GM12891 (cell line): ENCODE data around the gene CELSR3.

Experiments
- PAX5 ChIP-seq: IDR thresholded peaks from 2 replicates; pipeline ENCODE4 v1.6.1; 2011; ENCODE audit warnings: low read length, moderate library complexity, mild to moderate bottlenecking; ENCODE audit not compliant: insufficient read depth, severe bottlenecking
- POLR2A ChIP-seq: IDR thresholded peaks from 2 replicates; pipeline ENCODE4 v1.6.1; 2011; ENCODE audit warnings: low read depth, low read length, control low read depth
- POLR2AphosphoS5 ChIP-seq: IDR thresholded peaks from 2 replicates; pipeline ENCODE4 v1.6.1; 2011; ENCODE audit warnings: low read depth, low read length, control low read depth
- POU2F2 ChIP-seq: IDR thresholded peaks from 2 replicates; pipeline ENCODE4 v1.6.1; 2011; ENCODE audit warnings: low read depth, mild to moderate bottlenecking, control low read depth, low read length, moderate library complexity
- SPI1 ChIP-seq: IDR thresholded peaks from 2 replicates; pipeline ENCODE4 v1.6.1; 2011; ENCODE audit warnings: low read depth, low read length, control low read depth
- TAF1 ChIP-seq: IDR thresholded peaks from 2 replicates; pipeline ENCODE4 v1.6.1; 2011; ENCODE audit warnings: low read depth, low read length, control low read depth

GRCh38 chr3:48662145-48662752, 437 bp downstream of the CELSR3 start:
- TF ChIP-seq PAX5 (no peak), TAF1 (no peak), POLR2A (no peak), POLR2AphosphoS5 (no peak), SPI1 (no peak), POU2F2 (no peak)
